ENCODE results near the gene CFAP100.

Gene CFAP100

GRCh38 chr3:126436826-126437717 lies 42.4 kb downstream of the CFAP100 start:
- Histone ChIP-seq H3K27me3 (ENCODE audit: low read depth, low read length) (no peaks in the 10 kb centered on the region), H3K9ac (ENCODE audit: low read length) (no peak overlapping the region), H3K4me1 (ENCODE audit: low read length) (peaks cover 5% of the 10 kb centered on the region; the same call in 1 of the 2 replicates), H4K20me1 (ENCODE audit: insufficient read depth, low read length) (no peaks in the 10 kb centered on the region), H3K27ac (ENCODE audit: low read length) (no peak overlapping the region), H3K79me2 (ENCODE audit: low read length) (no peaks in the 10 kb centered on the region), H2AFZ (ENCODE audit: low read depth, low read length) (no peak overlapping the region), H3K4me2 (ENCODE audit: low read length) (no peak overlapping the region), H3K4me3 (ENCODE audit: low read length) (no peak overlapping the region), H3K36me3 (replicated peaks; ENCODE audit: low read depth, low read length) (no peaks in the 10 kb centered on the region), H3K9me3 (ENCODE audit: insufficient read depth, low read length) (no peaks in the 10 kb centered on the region)
- TF ChIP-seq CTCF (IDR thresholded peaks at IDR 0.05; ENCODE audit: low read depth, low read length) (no peak), EZH2phosphoT487 (IDR thresholded peaks at IDR 0.05; ENCODE audit: low read depth) (no peak)

- Histone ChIP-seq H3K27me3 (ENCODE audit: low read depth, low read length) (no peaks in the 10 kb centered on the region), H2AFZ (ENCODE audit: low read depth, low read length) (no peak overlapping the region), H3K36me3 (replicated peaks; ENCODE audit: low read depth, low read length) (no peaks in the 10 kb centered on the region), H3K79me2 (ENCODE audit: low read length) (no peaks in the 10 kb centered on the region), H4K20me1 (ENCODE audit: insufficient read depth, low read length) (no peaks in the 10 kb centered on the region), H3K9ac (ENCODE audit: low read length) (no peak overlapping the region), H3K27ac (ENCODE audit: low read length) (no peak overlapping the region), H3K4me3 (ENCODE audit: low read length) (no peak overlapping the region), H3K9me3 (ENCODE audit: insufficient read depth, low read length) (no peaks in the 10 kb centered on the region), H3K4me1 (ENCODE audit: low read length) (no peaks in the 10 kb centered on the region), H3K4me2 (ENCODE audit: low read length) (no peak overlapping the region)
- TF ChIP-seq EZH2phosphoT487 (IDR thresholded peaks at IDR 0.05; ENCODE audit: low read depth) (no peak), CTCF (IDR thresholded peaks at IDR 0.05; ENCODE audit: low read depth, low read length) (no peak)
Observed at GRCh38 chr3:126438186-126438585, 43.5 kb downstream of the CFAP100 start.

GRCh38 chr3:126438746-126439145 lies 44.0 kb downstream of the CFAP100 start:
- H3K27me3 ChIP-seq (ENCODE audit: low read depth, low read length) = no peaks in the 10 kb centered on the region
- H2AFZ ChIP-seq (ENCODE audit: low read depth, low read length) = no peak overlapping the region
- H3K27ac ChIP-seq (ENCODE audit: low read length) = no peak overlapping the region
- H3K4me2 ChIP-seq (ENCODE audit: low read length) = no peak overlapping the region
- H3K79me2 ChIP-seq (ENCODE audit: low read length) = no peaks in the 10 kb centered on the region
- no peak overlapping the region for H3K9ac ChIP-seq (ENCODE audit: low read length)
- H3K4me1 ChIP-seq (ENCODE audit: low read length) = no peaks in the 10 kb centered on the region
- no peak overlapping the region for H3K4me3 ChIP-seq (ENCODE audit: low read length)
- H3K9me3 ChIP-seq (ENCODE audit: insufficient read depth, low read length) = no peaks in the 10 kb centered on the region
- H3K36me3 ChIP-seq (replicated peaks; ENCODE audit: low read depth, low read length) = no peaks in the 10 kb centered on the region
- H4K20me1 ChIP-seq (ENCODE audit: insufficient read depth, low read length) = no peaks in the 10 kb centered on the region
- TF ChIP-seq CTCF (IDR thresholded peaks at IDR 0.05; ENCODE audit: low read depth, low read length) = no peak
- no peak for TF ChIP-seq EZH2phosphoT487 (IDR thresholded peaks at IDR 0.05; ENCODE audit: low read depth)

- Histone ChIP-seq H3K36me3 (replicated peaks; ENCODE audit: low read depth, low read length) (no peaks in the 10 kb centered on the region), H3K27ac (ENCODE audit: low read length) (no peak overlapping the region), H3K4me3 (ENCODE audit: low read length) (no peak overlapping the region), H4K20me1 (ENCODE audit: insufficient read depth, low read length) (no peaks in the 10 kb centered on the region), H3K4me1 (ENCODE audit: low read length) (no peaks in the 10 kb centered on the region), H3K9ac (ENCODE audit: low read length) (no peak overlapping the region), H3K27me3 (ENCODE audit: low read depth, low read length) (no peaks in the 10 kb centered on the region), H2AFZ (ENCODE audit: low read depth, low read length) (no peak overlapping the region), H3K9me3 (ENCODE audit: insufficient read depth, low read length) (no peaks in the 10 kb centered on the region), H3K79me2 (ENCODE audit: low read length) (no peaks in the 10 kb centered on the region), H3K4me2 (ENCODE audit: low read length) (no peak overlapping the region)
- TF ChIP-seq EZH2phosphoT487 (IDR thresholded peaks at IDR 0.05; ENCODE audit: low read depth) = no peak
- TF ChIP-seq CTCF (IDR thresholded peaks at IDR 0.05; ENCODE audit: low read depth, low read length) = no peak
Observed at GRCh38 chr3:126439346-126439967, 44.7 kb downstream of the CFAP100 start.
